Measurements from ENCODE around the gene BSG.

DNA sequence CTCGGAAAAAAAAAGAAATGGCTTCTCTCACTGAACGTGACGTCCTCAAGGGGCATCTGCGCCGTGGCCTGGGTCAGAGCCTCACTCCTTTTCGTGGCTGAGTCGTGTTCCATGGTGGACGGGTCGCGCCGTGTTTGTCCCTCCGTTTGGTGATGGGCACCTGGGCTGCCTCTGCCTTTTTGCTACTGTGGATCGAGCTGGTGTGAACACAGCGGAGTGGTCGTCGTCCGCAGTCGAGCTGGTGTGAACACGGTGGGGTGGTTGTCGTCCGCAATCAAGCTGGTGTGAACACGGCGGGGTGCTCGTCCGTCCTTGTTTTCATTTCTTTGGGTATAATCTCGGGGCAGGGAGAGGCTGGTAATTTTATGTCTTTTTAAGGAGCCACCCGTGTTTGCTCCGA is 28.9 kb downstream of the BSG start:
- no peak for TF ChIP-seq SMC3 (conservative IDR thresholded peaks at IDR 0.05; ENCODE audit: poor library complexity)
- TF ChIP-seq, protein P1, sequence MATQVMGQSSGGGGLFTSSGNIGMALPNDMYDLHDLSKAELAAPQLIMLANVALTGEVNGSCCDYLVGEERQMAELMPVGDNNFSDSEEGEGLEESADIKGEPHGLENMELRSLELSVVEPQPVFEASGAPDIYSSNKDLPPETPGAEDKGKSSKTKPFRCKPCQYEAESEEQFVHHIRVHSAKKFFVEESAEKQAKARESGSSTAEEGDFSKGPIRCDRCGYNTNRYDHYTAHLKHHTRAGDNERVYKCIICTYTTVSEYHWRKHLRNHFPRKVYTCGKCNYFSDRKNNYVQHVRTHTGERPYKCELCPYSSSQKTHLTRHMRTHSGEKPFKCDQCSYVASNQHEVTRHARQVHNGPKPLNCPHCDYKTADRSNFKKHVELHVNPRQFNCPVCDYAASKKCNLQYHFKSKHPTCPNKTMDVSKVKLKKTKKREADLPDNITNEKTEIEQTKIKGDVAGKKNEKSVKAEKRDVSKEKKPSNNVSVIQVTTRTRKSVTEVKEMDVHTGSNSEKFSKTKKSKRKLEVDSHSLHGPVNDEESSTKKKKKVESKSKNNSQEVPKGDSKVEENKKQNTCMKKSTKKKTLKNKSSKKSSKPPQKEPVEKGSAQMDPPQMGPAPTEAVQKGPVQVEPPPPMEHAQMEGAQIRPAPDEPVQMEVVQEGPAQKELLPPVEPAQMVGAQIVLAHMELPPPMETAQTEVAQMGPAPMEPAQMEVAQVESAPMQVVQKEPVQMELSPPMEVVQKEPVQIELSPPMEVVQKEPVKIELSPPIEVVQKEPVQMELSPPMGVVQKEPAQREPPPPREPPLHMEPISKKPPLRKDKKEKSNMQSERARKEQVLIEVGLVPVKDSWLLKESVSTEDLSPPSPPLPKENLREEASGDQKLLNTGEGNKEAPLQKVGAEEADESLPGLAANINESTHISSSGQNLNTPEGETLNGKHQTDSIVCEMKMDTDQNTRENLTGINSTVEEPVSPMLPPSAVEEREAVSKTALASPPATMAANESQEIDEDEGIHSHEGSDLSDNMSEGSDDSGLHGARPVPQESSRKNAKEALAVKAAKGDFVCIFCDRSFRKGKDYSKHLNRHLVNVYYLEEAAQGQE (IDR thresholded peaks at IDR 0.05; ENCODE audit: borderline replicate concordance) = no peak
- TF ChIP-seq, protein P2, sequence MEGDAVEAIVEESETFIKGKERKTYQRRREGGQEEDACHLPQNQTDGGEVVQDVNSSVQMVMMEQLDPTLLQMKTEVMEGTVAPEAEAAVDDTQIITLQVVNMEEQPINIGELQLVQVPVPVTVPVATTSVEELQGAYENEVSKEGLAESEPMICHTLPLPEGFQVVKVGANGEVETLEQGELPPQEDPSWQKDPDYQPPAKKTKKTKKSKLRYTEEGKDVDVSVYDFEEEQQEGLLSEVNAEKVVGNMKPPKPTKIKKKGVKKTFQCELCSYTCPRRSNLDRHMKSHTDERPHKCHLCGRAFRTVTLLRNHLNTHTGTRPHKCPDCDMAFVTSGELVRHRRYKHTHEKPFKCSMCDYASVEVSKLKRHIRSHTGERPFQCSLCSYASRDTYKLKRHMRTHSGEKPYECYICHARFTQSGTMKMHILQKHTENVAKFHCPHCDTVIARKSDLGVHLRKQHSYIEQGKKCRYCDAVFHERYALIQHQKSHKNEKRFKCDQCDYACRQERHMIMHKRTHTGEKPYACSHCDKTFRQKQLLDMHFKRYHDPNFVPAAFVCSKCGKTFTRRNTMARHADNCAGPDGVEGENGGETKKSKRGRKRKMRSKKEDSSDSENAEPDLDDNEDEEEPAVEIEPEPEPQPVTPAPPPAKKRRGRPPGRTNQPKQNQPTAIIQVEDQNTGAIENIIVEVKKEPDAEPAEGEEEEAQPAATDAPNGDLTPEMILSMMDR (IDR thresholded peaks at IDR 0.05; ENCODE audit: poor library complexity, severe bottlenecking) = no peak
- no peak for TF ChIP-seq TAF1 (IDR thresholded peaks at IDR 0.05; ENCODE audit: low read depth)
- no peak for TF ChIP-seq POLR2AphosphoS5 (IDR thresholded peaks at IDR 0.05)
- no peak for TF ChIP-seq EZH2 (IDR thresholded peaks at IDR 0.05; ENCODE audit: borderline replicate concordance, insufficient read depth, low read length, poor library complexity, severe bottlenecking)

Data from neural cell (in vitro differentiated cells).